ENCODE data around the gene SLC2A13.

SLC2A13 gene

DNA sequence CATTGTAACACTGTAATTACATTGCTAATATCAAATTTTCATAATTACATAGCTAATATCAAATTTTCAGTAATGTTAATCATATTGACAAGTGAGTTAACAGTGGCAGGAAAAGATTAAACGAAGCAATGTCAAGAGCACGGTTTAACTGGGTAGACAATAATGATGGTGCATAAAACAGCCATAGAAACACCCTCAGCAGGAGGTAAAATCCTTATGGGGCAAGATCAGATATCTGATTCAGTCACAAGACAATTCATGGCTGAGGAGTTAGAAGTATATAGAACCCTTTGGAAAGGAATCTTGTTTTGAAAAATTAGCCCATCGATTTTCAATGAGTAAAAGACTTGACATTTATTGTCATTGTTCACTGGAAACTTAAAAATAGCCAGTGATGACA lies 190.6 kb downstream of the SLC2A13 start:
- TF ChIP-seq TCF12 (IDR thresholded peaks at IDR 0.05; ENCODE audit: low read depth) (no peak), REST (IDR thresholded peaks at IDR 0.05; ENCODE audit: low read depth) (no peak), NFIC (IDR thresholded peaks at IDR 0.05) (no peak), EGR1 (IDR thresholded peaks at IDR 0.05) (no peak), TEAD4 (IDR thresholded peaks at IDR 0.05) (no peak), FOXM1 (IDR thresholded peaks at IDR 0.05; ENCODE audit: borderline replicate concordance, low read depth) (no peak), EP300 (IDR thresholded peaks at IDR 0.05; ENCODE audit: borderline replicate concordance) (no peak), CREB1 (IDR thresholded peaks at IDR 0.05; ENCODE audit: low read depth) (no peak), CEBPB (IDR thresholded peaks at IDR 0.05) (no peak), TAF1 (IDR thresholded peaks at IDR 0.05; ENCODE audit: low read depth) (no peak), RAD21 (IDR thresholded peaks at IDR 0.05; ENCODE audit: low read depth) (no peak), ZBTB7A (IDR thresholded peaks at IDR 0.05; ENCODE audit: low read depth) (no peak), YY1 (IDR thresholded peaks at IDR 0.05; ENCODE audit: low read depth) (no peak)
- TF ChIP-seq, protein P1, sequence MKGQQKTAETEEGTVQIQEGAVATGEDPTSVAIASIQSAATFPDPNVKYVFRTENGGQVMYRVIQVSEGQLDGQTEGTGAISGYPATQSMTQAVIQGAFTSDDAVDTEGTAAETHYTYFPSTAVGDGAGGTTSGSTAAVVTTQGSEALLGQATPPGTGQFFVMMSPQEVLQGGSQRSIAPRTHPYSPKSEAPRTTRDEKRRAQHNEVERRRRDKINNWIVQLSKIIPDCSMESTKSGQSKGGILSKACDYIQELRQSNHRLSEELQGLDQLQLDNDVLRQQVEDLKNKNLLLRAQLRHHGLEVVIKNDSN (IDR thresholded peaks at IDR 0.05) = no peak
- TF ChIP-seq, protein P2, sequence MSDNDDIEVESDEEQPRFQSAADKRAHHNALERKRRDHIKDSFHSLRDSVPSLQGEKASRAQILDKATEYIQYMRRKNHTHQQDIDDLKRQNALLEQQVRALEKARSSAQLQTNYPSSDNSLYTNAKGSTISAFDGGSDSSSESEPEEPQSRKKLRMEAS (IDR thresholded peaks at IDR 0.05) = no peak

DNA sequence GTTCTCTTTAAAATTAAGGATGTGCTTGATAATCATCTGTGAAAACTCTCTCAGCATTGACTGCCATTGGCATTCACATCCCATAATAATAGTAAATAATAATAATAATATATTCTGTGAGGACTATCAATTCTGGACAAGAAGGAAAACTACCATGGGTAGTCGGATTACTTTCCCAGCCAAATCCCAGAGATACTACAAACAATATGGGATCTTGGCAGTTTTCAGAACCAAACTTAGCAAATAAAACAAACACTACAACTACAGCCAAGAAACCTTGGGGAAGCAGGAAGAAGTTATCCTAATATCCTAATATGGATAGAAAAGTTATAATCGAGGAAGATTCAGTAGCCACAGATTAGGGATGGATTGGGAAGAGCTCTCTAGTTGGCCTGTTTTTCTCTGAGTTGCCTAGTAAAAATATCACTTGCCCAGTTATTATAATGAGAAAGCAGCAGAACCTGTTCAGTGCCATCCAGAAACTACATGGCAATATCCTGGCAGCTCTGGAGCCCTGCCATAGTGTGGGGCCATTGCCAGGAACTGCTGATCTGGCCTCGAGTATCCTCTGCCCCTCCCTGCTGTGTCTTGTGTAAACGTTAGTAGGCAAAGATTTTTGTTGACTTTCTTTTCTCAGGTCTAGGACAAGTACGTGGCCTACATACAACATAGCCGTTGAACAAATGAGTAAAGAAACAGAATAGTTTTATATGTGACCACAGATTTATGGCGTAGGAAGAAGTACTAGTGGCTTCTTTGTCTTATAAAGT lies 193.5 kb downstream of the SLC2A13 start:
- TF ChIP-seq CEBPB (IDR thresholded peaks at IDR 0.05) (no peak), TAF1 (IDR thresholded peaks at IDR 0.05; ENCODE audit: low read depth) (no peak), EP300 (IDR thresholded peaks at IDR 0.05; ENCODE audit: borderline replicate concordance) (no peak), EGR1 (IDR thresholded peaks at IDR 0.05) (no peak), TCF12 (IDR thresholded peaks at IDR 0.05; ENCODE audit: low read depth) (no peak), RAD21 (IDR thresholded peaks at IDR 0.05; ENCODE audit: low read depth) (no peak), REST (IDR thresholded peaks at IDR 0.05; ENCODE audit: low read depth) (no peak), CREB1 (IDR thresholded peaks at IDR 0.05; ENCODE audit: low read depth) (no peak), TEAD4 (IDR thresholded peaks at IDR 0.05) (no peak), NFIC (IDR thresholded peaks at IDR 0.05) (no peak), FOXM1 (IDR thresholded peaks at IDR 0.05; ENCODE audit: borderline replicate concordance, low read depth) (no peak), ZBTB7A (IDR thresholded peaks at IDR 0.05; ENCODE audit: low read depth) (no peak), YY1 (IDR thresholded peaks at IDR 0.05; ENCODE audit: low read depth) (no peak)
- TF ChIP-seq, protein P2 (IDR thresholded peaks at IDR 0.05) = no peak
- TF ChIP-seq, protein P1 (IDR thresholded peaks at IDR 0.05) = no peak

GRCh38 chr12:39906237-39906636 lies 199.6 kb downstream of the SLC2A13 start:
- TF ChIP-seq TCF12 (IDR thresholded peaks at IDR 0.05; ENCODE audit: low read depth) = no peak
- no peak for TF ChIP-seq REST (IDR thresholded peaks at IDR 0.05; ENCODE audit: low read depth)
- TF ChIP-seq ZBTB7A (IDR thresholded peaks at IDR 0.05; ENCODE audit: low read depth) = no peak
- TF ChIP-seq FOXM1 (IDR thresholded peaks at IDR 0.05; ENCODE audit: borderline replicate concordance, low read depth) = no peak
- no peak for TF ChIP-seq TAF1 (IDR thresholded peaks at IDR 0.05; ENCODE audit: low read depth)
- no peak for TF ChIP-seq NFIC (IDR thresholded peaks at IDR 0.05)
- TF ChIP-seq, protein P1 (IDR thresholded peaks at IDR 0.05) = no peak
- TF ChIP-seq CEBPB (IDR thresholded peaks at IDR 0.05) = no peak
- TF ChIP-seq EGR1 (IDR thresholded peaks at IDR 0.05) = no peak
